HG03460 (cell line): ENCODE data around the gene RFX4.
"Not testable (repeated sequence)": the region's sequence is repeated elsewhere in the genome, so short reads cannot be mapped to it uniquely, and the experiment has no call there.

Source experiments
- ATAC-seq: cut with Tn5 transposase; IDR thresholded peaks from one replicate; pipeline ENCODE4 v1.9.1; 2021; ENCODE audit not compliant: unreplicated experiment

RFX4 gene

GRCh38 chr12:106685381-106685780 lies 102.6 kb downstream of the RFX4 start:
- ATAC-seq, result no peak

- ATAC-seq, result no peak
These were observed 104.9 kb downstream of the RFX4 start for GRCh38 chr12:106687672-106688071.

GRCh38 chr12:106690569-106691305 lies 107.9 kb downstream of the RFX4 start:
- ATAC-seq, result no peak

GRCh38 chr12:106692033-106692432 lies 109.2 kb downstream of the RFX4 start:
- not testable (repeated sequence) for ATAC-seq

GRCh38 chr12:106692896-106693820 lies 110.4 kb downstream of the RFX4 start:
- no peak for ATAC-seq

- ATAC-seq, result no peak
These were observed 113.3 kb downstream of the RFX4 start for GRCh38 chr12:106696071-106696470.

GRCh38 chr12:106696681-106697417 lies 114.0 kb downstream of the RFX4 start:
- ATAC-seq, result no peak

- ATAC-seq, result no peak
These were observed 121.3 kb downstream of the RFX4 start for GRCh38 chr12:106704081-106704480.

- no peak for ATAC-seq
These were observed 123.2 kb downstream of the RFX4 start for GRCh38 chr12:106705971-106706370.

GRCh38 chr12:106709068-106709511 lies 126.3 kb downstream of the RFX4 start:
- ATAC-seq, result no peak

GRCh38 chr12:106710143-106710893 lies 127.5 kb downstream of the RFX4 start:
- ATAC-seq, result no peak

GRCh38 chr12:106711316-106711715 lies 128.5 kb downstream of the RFX4 start:
- no peak for ATAC-seq

- no peak for ATAC-seq
These were observed 130.0 kb downstream of the RFX4 start for GRCh38 chr12:106712768-106713167.

- ATAC-seq, result no peak
These were observed 132.1 kb downstream of the RFX4 start for GRCh38 chr12:106714926-106715325.

GRCh38 chr12:106715582-106715981 lies 132.8 kb downstream of the RFX4 start:
- no peak for ATAC-seq

- no peak for ATAC-seq
These were observed 134.9 kb downstream of the RFX4 start for GRCh38 chr12:106717673-106718072.

GRCh38 chr12:106719879-106720278 lies 137.1 kb downstream of the RFX4 start:
- ATAC-seq, result no peak

- ATAC-seq, result no peak
These were observed 137.9 kb downstream of the RFX4 start for GRCh38 chr12:106720696-106721095.

GRCh38 chr12:106721915-106722314 lies 139.1 kb downstream of the RFX4 start:
- ATAC-seq, result no peak

- no peak for ATAC-seq
These were observed 140.0 kb downstream of the RFX4 start for GRCh38 chr12:106722837-106723236.

GRCh38 chr12:106723416-106723815 lies 140.6 kb downstream of the RFX4 start:
- ATAC-seq, result no peak
